HS-5 (cell line): Measurements from ENCODE around the gene CARMIL1.
A peak's percentile ranks its signal among the peaks of the same experiment; 100 is the strongest.
"Not testable (repeated sequence)": the region's sequence is repeated elsewhere in the genome, so short reads cannot be mapped to it uniquely, and the experiment has no call there.

ENCODE experiments used
- DNase-seq: peaks from one replicate; pipeline ENCODE4 v3.0.0-alpha.2; 2012; ENCODE audit warnings: low read depth

The CARMIL1 gene

GRCh38 chr6:25578538-25578937 lies 299.4 kb downstream of the CARMIL1 start:
- no peak for DNase-seq

DNA sequence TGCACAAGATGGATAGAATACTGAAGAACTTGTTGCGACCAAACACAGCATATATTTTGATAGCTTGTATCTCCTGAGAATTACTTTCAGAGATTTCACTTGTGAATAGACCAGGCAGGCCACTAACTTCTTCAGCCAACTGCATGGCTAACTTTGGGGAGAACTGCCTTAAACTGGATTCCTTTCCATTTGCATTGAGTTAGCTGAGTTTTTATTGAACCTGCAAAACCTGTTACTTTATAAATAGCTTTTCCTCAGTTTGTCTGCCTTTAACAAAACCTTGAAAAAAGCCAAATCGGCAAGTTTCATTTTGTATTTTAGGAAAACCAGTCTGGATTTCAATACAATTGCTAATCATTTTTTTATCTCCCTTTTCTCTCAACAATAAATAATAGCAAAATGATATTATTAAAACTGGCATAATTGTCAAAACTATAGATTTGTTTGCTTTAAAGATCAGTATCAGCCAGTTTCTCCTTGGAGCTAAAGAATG lies 300.3 kb downstream of the CARMIL1 start:
- DNase-seq = no peak

GRCh38 chr6:25579902-25580495 lies 300.8 kb downstream of the CARMIL1 start:
- DNase-seq = no peak

DNA sequence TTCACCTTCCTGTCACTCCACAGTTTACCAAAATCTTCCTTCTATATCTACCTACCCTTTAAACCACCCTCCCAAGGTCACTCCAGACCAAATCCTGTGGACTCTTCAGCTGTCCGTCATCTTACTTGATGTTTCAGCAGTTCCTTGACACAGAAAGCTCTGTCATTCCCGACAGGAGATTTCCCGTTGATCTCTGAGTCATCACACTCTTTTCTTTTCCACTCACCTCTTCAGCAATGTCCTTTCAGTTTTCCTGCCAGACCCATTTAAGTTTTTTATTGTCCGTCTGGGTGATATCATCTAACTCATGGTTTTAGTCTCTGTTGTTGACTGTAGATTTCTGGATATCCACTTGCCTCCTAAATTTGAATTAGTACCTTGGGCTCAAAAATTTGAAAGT lies 302.9 kb downstream of the CARMIL1 start:
- no peak for DNase-seq

- no peak for DNase-seq
Measured at GRCh38 chr6:25583099-25583498, 303.9 kb downstream of the CARMIL1 start.

DNA sequence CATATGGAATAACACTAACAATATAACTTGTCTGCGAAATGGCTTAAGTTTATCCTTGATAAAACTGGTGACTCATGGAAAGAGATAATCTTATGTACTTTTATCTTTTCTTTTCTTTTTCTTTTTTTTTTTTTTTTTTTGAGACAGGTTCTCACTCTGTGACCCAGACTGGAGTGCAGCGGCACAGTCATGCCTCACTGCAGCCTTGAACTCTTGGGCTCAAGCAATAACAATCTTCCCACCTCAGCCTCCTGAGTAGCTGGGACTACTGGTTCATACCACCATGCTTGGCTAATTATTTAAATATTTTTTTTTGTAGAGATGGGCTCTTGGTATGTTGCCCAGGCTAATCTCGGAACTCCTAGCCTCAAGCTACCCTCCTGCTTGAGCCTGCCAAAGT lies 304.7 kb downstream of the CARMIL1 start:
- DNase-seq = no peak

DNA sequence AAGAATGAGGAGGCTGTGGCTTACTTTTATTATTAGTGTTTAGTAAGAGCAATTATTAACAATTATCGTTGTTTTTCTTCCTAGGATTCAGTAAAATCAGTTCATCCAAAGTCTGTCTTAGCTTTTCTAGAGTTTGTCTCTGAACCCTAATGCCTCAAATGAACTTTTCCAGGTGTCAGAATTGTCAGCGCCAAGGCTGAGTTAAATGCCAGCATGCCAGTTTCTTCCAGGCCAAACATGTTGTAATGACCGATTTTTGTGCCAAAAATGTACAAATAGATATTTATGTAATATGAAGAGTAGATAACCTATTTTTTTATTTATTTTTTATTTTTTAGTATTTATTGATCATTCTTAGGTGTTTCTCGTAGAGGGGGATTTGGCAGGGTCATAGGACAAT lies 306.1 kb downstream of the CARMIL1 start:
- no peak for DNase-seq

DNA sequence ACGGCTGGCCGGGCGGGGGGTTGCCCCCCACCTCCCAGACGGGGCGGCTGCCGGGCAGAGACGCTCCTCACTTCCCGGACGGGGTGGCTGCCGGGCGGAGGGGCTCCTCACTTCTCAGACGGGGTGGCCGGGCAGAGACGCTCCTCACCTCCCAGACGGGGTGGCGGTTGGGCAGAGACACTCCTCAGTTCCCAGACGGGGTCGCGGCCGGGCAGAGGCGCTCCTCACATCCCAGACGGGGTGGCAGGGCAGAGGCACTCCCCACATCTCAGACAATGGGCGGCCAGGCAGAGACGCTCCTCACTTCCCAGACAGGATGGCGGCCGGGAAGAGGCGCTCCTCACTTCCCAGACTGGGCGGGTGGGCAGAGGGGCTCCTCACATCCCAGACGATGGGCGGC lies 306.9 kb downstream of the CARMIL1 start:
- DNase-seq = not testable (repeated sequence)

DNA sequence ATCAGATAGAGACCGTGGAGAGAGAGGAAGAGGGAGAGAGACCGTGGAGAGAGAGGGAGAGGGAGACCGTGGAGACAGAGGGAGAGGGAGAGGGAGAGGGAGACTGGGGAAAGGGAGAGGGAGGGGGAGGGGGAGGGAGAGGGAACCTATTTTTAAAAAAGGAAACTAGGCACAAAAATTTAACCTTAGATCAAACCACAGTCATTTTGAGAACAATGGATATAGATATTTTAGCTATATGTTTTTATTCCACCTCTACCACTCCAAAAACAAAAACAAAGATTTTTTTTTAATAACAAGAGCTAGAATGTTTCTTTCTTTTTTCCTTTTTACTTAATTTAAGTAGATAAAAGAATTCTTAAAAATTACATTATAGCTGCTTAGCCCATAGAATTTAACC lies 307.8 kb downstream of the CARMIL1 start:
- DNase-seq = no peak

DNA sequence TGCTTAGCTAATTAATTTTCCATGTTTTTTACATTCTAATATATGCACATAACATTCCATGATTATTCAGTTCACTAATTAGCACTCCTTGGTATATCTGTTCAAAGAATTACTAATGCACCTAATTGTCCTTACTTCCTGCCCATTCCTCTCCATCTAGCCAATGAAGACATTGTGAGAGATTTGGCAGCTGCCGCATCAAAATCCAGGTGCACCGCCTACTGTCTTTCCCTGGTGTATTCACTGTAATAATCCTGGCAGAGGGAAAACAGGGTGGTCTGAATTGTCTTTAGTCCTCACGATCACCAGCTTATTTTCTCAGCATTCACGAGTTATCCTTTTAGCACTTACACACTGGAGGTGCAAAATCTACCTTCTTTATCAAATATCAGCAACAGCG lies 311.8 kb downstream of the CARMIL1 start:
- DNase-seq = no peak

- DNase-seq = no peak
Measured at GRCh38 chr6:25596928-25597818, 318.0 kb downstream of the CARMIL1 start.

DNA sequence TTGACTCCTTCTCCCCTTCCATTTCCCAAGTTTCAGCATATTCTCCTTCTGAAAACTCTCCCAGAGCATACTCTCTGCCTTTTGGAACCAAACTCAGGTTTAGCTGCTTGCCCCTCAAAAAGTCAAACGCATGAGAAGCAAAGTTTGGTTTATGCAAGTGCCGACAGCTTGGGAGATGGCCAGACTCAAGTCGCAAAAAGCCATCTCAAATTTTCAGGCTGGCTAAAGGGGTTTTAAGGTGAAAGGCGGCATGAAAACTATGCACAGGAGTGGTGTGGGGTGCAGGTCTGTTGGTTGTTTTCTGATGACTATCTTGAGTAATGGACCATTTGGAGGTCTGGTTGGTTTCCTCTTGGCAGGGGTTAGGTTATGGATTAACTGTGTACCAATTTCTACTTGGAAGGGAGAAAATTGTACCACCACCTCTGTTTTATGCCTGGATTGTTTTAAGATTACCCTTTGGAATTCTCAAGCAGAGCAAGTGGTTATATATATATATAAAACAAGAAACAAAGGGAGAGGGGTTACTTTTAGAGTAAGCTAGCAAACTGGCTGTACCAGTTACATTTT lies 320.4 kb downstream of the CARMIL1 start:
- DNase-seq = no peak

DNA sequence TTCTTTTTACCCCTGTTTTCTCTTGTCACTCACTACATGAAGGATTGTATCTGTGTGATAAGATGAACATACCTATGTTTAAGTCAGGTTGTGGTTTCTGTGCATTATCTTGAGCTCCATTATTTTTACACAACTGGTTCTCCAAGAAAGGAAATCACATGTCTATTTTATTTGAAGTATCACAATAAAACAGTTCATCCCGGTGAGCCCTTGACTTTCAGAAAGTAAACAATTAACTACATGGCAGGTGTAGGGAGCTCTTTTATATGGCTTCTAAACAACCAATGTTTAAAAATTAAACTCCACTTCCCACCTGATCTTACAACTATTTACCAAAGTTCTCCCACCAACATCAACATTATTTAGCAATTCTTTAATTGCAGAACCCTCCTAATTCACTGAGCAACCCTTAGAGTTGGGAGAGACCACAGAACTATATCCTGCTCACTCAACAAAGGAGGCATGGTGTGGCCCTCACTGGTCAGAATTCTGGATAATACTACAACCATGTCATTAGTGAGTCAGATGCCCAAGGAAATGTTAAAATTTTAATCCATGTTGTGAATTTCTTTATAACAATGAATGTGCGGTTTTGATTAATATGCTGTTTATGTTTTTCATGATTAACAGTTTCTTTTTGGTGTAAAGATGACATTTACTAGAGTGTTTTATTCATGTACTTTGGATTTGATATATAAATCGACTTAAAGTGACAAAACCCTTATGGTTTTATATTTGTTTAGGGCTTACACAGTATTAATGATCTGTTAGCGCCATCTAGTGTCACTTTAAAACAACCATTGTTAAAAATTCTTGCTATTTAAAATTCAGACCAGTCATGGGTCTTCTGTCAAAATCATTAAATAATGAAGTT lies 322.9 kb downstream of the CARMIL1 start:
- DNase-seq = peak; percentile 39

GRCh38 chr6:25602674-25602982 lies 323.5 kb downstream of the CARMIL1 start:
- DNase-seq = no peak

GRCh38 chr6:25603251-25603650 lies 324.1 kb downstream of the CARMIL1 start:
- no peak for DNase-seq

GRCh38 chr6:25606151-25606550 lies 327.0 kb downstream of the CARMIL1 start:
- no peak for DNase-seq

- DNase-seq = no peak
Measured at GRCh38 chr6:25608558-25609174, 329.5 kb downstream of the CARMIL1 start.

- DNase-seq = no peak
Measured at GRCh38 chr6:25612666-25613065, 333.5 kb downstream of the CARMIL1 start.

DNA sequence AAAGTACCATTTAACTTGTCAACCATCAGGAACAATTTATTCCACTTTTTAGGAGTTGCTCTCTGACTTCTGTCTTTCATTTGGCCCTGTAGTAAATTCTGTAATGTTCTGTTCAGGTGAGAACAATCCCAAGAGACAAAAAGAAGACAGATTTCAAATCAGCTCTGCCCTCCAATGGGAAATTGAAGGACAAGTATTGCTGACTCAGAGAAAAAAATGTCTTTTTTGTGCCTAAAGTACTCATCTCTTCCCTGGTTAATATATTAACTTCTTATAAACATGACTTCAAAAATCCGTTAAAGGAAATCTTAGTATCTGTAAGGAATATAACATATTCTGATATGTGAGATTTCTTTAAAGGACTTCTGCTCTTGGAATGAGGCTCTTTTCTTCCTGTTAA lies 334.2 kb downstream of the CARMIL1 start:
- no peak for DNase-seq

DNA sequence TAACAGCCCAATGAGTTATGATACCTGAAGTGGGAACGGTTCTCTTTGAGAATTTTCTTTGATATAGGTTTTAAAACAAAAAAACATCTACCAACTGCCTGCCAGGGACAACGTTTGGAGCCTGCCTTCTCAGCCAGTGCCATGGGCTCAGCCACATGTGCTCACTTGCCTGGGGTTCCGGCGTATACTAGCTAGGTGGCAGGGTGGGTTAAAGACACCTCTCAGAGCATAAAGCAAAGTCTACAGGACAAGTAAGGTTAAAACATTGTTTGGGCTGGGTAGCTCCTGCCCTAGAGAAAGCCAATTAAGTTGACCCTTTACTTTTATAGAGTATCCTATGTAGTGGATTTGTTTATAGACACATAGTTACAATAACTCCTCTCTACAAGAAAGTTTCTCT lies 334.9 kb downstream of the CARMIL1 start:
- no peak for DNase-seq

- no peak for DNase-seq
Measured at GRCh38 chr6:25615471-25615870, 336.3 kb downstream of the CARMIL1 start.

DNA sequence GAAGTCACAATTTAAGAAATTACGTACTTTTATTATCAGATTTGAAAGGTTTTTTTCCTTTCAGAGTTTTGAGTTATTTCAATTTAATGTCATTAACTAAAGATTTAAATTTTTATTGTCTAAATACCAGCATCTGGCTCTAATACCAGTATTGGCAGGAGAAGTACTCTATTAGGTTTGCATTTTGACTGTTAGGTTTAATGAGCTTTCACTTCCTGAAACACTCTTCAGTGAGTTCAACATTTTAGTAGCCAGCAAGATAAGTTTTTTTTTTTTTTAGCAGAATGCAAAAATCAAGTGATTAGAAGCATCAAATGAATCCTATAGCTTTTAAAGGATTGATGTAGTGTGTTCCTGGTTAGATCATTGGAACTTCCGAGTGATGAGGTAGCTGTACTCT lies 338.8 kb downstream of the CARMIL1 start:
- no peak for DNase-seq
